Osteoblast (primary cell): ENCODE data around the gene C2CD3. TPM values are rescaled to one million over a fixed set of nuclear protein-coding genes. Genes with fewer than 3 reads are reported as not detected.
"Not testable (repeated sequence)": the region's sequence is repeated elsewhere in the genome, so short reads cannot be mapped to it uniquely, and the experiment has no call there.

Source experiments
- DNase-seq: peaks from one replicate; pipeline ENCODE4 v3.0.0; 2011; ENCODE audit warnings: low spot score, mixed read lengths; ENCODE audit not compliant: insufficient read length; ENCODE audit errors: missing footprints
- H2AFZ ChIP-seq: 2 replicates; pipeline ENCODE4 v1.6.0; 2011; ENCODE audit warnings: mild to moderate bottlenecking, low read length
- H3K27ac ChIP-seq: 2 replicates; pipeline ENCODE4 v1.5.1; 2011; ENCODE audit warnings: mild to moderate bottlenecking, low read depth, low read length, moderate library complexity
- H3K27me3 ChIP-seq: 2 replicates; pipeline ENCODE4 v1.6.0; 2012; ENCODE audit warnings: mild to moderate bottlenecking, control low read depth, inconsistent platforms, low read length, moderate library complexity; ENCODE audit not compliant: insufficient read depth
- H3K36me3 ChIP-seq: 2 replicates; pipeline ENCODE4 v1.5.1; 2011; ENCODE audit warnings: mild to moderate bottlenecking, low read length, control low read depth, moderate library complexity; ENCODE audit not compliant: insufficient read depth
- H3K4me1 ChIP-seq: 2 replicates; pipeline ENCODE4 v1.5.1; 2011; ENCODE audit warnings: mild to moderate bottlenecking, low read length, control low read depth, moderate library complexity; ENCODE audit not compliant: insufficient read depth
- H3K4me2 ChIP-seq: 2 replicates; pipeline ENCODE4 v1.6.0; 2011; ENCODE audit warnings: mild to moderate bottlenecking, low read length; ENCODE audit not compliant: insufficient read depth
- H3K4me3 ChIP-seq: fragments of 200-600 bp; sonication (generic); 3 replicates; pipeline ENCODE4 v1.5.1; 2012; ENCODE audit warnings: mild to moderate bottlenecking, low read length, inconsistent platforms; ENCODE audit not compliant: insufficient read depth
- H3K79me2 ChIP-seq: 2 replicates; pipeline ENCODE4 v1.6.0; 2012; ENCODE audit warnings: mild to moderate bottlenecking, low read length, control low read depth, inconsistent platforms; ENCODE audit not compliant: insufficient read depth
- H3K9me3 ChIP-seq: 2 replicates; pipeline ENCODE4 v1.5.1; 2011; ENCODE audit warnings: low read depth, low read length, control low read depth
- H4K20me1 ChIP-seq: 2 replicates; pipeline ENCODE4 v1.6.0; 2012; ENCODE audit warnings: mild to moderate bottlenecking, low read length, control low read depth; ENCODE audit not compliant: insufficient read depth
- CTCF ChIP-seq: IDR thresholded peaks from 2 replicates; pipeline ENCODE4 v1.5.1; 2011; ENCODE audit warnings: mild to moderate bottlenecking, low read depth, low read length, moderate library complexity; ENCODE audit errors: extremely low read depth
- total RNA-seq: library from RNA; depleted of rRNA; stranded (reverse); fragments of >200 nt; gene quantifications from 2 replicates; pipeline ENCODE4 v1.2.3, GENCODE V29; 2012

C2CD3 gene
- total RNA-seq, 1 donor: 14.1 TPM

DNA sequence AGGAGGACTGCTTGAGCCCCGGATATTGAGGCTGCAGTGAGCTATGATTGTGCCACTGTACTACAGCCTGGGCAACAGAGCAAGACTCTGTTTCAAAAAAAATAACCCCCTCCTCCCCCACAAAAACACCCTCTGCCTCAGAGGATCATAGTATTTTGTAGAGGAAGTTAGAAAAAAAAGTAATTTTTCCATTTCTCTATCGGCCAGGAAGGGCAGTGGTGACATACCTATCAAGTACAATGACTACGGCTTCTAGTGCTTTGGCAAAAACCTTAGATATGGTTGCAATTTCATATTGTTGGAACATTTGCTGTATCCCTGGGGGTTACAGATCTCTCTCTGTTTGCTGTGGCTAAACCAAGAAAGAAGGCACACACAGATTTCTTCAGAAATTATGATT, 28.9 kb downstream of the C2CD3 start:
- H2AFZ ChIP-seq: no peak overlapping the region
- H3K4me3 ChIP-seq: no peak overlapping the region
- no peak overlapping the region for H3K4me2 ChIP-seq
- DNase-seq: no peak
- H4K20me1 ChIP-seq: no peaks in the 10 kb centered on the region
- no peaks in the 10 kb centered on the region for H3K27me3 ChIP-seq
- H3K9me3 ChIP-seq: no peaks in the 10 kb centered on the region
- peaks cover 7% of the 10 kb centered on the region for H3K79me2 ChIP-seq
- H3K27ac ChIP-seq: no peak overlapping the region
- H3K4me1 ChIP-seq: peaks cover 30% of the 10 kb centered on the region
- no peak for TF ChIP-seq CTCF
- no peaks in the 10 kb centered on the region for H3K36me3 ChIP-seq

- Histone ChIP-seq H3K36me3 (no peaks in the 10 kb centered on the region), H2AFZ (no peak overlapping the region)
- no peak for DNase-seq
Measured at GRCh38 chr11:74141241-74141695, 29.5 kb downstream of the C2CD3 start.

DNA sequence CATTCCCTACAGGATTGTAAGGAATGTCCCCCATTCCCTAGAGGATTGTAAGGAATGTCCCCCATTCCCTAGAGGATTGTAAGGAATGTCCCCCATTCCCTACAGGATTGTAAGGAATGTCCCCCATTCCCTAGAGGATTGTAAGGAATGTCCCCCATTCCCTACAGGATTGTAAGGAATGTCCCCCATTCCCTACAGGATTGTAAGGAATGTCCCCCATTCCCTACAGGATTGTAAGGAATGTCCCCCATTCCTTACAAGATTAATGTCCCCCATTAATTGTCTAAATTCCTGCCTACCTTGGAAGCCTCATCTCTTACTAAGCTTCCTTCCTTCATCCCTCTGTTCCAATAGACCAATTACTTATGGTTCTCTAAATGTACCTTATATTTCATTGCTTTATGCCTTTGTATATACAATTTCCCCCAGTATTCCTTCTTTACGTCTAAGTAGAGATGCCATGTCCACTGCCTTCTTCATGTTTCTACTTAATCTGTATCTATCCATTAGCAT, 30.8 kb downstream of the C2CD3 start:
- not testable (repeated sequence) for H2AFZ ChIP-seq, H3K36me3 ChIP-seq, H3K27ac ChIP-seq, H3K9me3 ChIP-seq, H3K4me2 ChIP-seq, H3K27me3 ChIP-seq, H3K79me2 ChIP-seq, H4K20me1 ChIP-seq, DNase-seq, H3K4me3 ChIP-seq
- peaks cover 38% of the 10 kb centered on the region for H3K4me1 ChIP-seq

More at GRCh38 chr11:74141241-74141695, 29.5 kb downstream of the C2CD3 start:
- no peak overlapping the region for H3K4me3 ChIP-seq
- H3K79me2 ChIP-seq: peaks cover 7% of the 10 kb centered on the region
- TF ChIP-seq CTCF: no peak
- H3K9me3 ChIP-seq: no peaks in the 10 kb centered on the region
- H3K27me3 ChIP-seq: no peaks in the 10 kb centered on the region
- peaks cover 30% of the 10 kb centered on the region for H3K4me1 ChIP-seq
- H3K4me2 ChIP-seq: no peak overlapping the region
- H4K20me1 ChIP-seq: no peaks in the 10 kb centered on the region
- H3K27ac ChIP-seq: no peak overlapping the region

GRCh38 chr11:74139151-74139918, 31.5 kb downstream of the C2CD3 start:
- Histone ChIP-seq H3K4me1 (peaks cover 39% of the 10 kb centered on the region), H3K36me3 (peaks cover 1% of the 10 kb centered on the region), H3K9me3 (no peaks in the 10 kb centered on the region), H3K79me2 (peaks cover 7% of the 10 kb centered on the region), H3K27me3 (no peaks in the 10 kb centered on the region), H2AFZ (no peak overlapping the region), H3K4me2 (peak overlapping the region; percentile 64), H3K27ac (peak overlapping the region; percentile 75), H3K4me3 (no peak overlapping the region), H4K20me1 (no peaks in the 10 kb centered on the region)
- no peak for TF ChIP-seq CTCF
- no peak for DNase-seq
